HG03558 (cell line): Measurements from ENCODE around the gene PLEKHG1.

Experiments
- ATAC-seq: cut with Tn5 transposase; IDR thresholded peaks from one replicate; pipeline ENCODE4 v1.9.1; 2021; ENCODE audit warnings: moderate number of reproducible peaks; ENCODE audit not compliant: unreplicated experiment; ENCODE audit errors: extremely low read depth

Gene PLEKHG1

GRCh38 chr6:150617062-150617461 lies 17.4 kb downstream of the PLEKHG1 start:
- ATAC-seq = no peak

- no peak for ATAC-seq
Observed at GRCh38 chr6:150617496-150618460, 18.1 kb downstream of the PLEKHG1 start.

GRCh38 chr6:150619275-150619674 lies 19.6 kb downstream of the PLEKHG1 start:
- no peak for ATAC-seq

- no peak for ATAC-seq
Observed at GRCh38 chr6:150620244-150620643, 20.6 kb downstream of the PLEKHG1 start.

GRCh38 chr6:150620763-150621162 lies 21.1 kb downstream of the PLEKHG1 start:
- ATAC-seq = no peak

- no peak for ATAC-seq
Observed at GRCh38 chr6:150622476-150622875, 22.8 kb downstream of the PLEKHG1 start.

GRCh38 chr6:150622941-150623874 lies 23.5 kb downstream of the PLEKHG1 start:
- peak; percentile 91 for ATAC-seq

GRCh38 chr6:150624191-150624590 lies 24.5 kb downstream of the PLEKHG1 start:
- no peak for ATAC-seq

GRCh38 chr6:150625927-150626326 lies 26.2 kb downstream of the PLEKHG1 start:
- no peak for ATAC-seq

GRCh38 chr6:150627154-150627553 lies 27.5 kb downstream of the PLEKHG1 start:
- no peak for ATAC-seq

- ATAC-seq = no peak
Observed at GRCh38 chr6:150627585-150628025, 27.9 kb downstream of the PLEKHG1 start.

- no peak for ATAC-seq
Observed at GRCh38 chr6:150628908-150629307, 29.2 kb downstream of the PLEKHG1 start.

GRCh38 chr6:150631283-150631983 lies 31.7 kb downstream of the PLEKHG1 start:
- no peak for ATAC-seq

- ATAC-seq = no peak
Observed at GRCh38 chr6:150631984-150632642, 32.4 kb downstream of the PLEKHG1 start.

GRCh38 chr6:150632785-150633485 lies 33.2 kb downstream of the PLEKHG1 start:
- peak; percentile 38 for ATAC-seq

GRCh38 chr6:150633486-150633834 lies 33.8 kb downstream of the PLEKHG1 start:
- no peak for ATAC-seq

GRCh38 chr6:150634176-150634963 lies 34.7 kb downstream of the PLEKHG1 start:
- ATAC-seq = no peak

GRCh38 chr6:150634964-150635292 lies 35.2 kb downstream of the PLEKHG1 start:
- ATAC-seq = no peak
